OCI-M1 (cell line): ENCODE results near the gene TGFBR3.
"Not testable (repeated sequence)": the region's sequence is repeated elsewhere in the genome, so short reads cannot be mapped to it uniquely, and the experiment has no call there.

Experiments used
- DNase-seq: peaks from one replicate; lab custom pipeline; 2025; lab: John Stamatoyannopoulos, UW

TGFBR3 gene

DNA sequence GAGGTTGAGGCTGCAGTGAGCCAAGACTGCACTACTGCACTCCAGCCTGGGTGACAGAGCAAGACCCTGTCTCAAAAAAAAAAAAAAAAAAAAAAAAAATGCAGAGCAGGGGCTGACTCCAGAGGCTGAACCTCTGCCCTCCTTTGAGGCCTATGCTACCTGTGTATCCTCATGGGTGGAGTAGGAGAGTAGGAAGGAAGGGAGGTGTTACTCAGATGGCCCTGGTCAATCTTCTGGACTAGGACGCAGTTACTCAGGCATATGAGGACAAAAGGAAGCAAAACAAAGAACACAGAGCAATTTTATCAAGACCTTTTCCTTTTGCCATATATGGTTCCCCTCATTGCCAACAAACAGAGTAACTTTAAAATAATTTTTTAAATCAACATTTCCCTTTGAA, 35.2 kb downstream of the TGFBR3 start:
- DNase-seq = no peak

DNA sequence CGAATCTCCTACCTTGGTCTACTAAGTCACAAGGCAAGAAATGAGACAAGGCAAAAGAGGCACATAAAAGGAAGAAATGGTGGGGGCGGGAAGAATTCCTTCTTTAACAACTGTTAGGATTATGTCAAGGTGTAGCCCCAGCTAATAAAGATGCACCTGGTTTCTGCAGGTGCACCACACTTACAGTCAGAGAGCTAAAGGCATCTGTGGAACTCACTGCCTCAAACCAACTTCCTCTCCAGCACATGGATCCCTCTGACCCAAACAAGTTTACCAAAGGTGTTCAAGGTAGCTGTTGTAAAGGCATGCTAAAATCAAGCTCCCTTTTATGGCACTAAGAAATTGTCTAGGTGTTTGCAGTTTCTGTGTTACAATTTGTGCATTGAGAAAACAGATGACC, 38.1 kb downstream of the TGFBR3 start:
- DNase-seq = no peak

GRCh38 chr1:91846639-91847013, 39.3 kb downstream of the TGFBR3 start:
- no peak for DNase-seq

DNA sequence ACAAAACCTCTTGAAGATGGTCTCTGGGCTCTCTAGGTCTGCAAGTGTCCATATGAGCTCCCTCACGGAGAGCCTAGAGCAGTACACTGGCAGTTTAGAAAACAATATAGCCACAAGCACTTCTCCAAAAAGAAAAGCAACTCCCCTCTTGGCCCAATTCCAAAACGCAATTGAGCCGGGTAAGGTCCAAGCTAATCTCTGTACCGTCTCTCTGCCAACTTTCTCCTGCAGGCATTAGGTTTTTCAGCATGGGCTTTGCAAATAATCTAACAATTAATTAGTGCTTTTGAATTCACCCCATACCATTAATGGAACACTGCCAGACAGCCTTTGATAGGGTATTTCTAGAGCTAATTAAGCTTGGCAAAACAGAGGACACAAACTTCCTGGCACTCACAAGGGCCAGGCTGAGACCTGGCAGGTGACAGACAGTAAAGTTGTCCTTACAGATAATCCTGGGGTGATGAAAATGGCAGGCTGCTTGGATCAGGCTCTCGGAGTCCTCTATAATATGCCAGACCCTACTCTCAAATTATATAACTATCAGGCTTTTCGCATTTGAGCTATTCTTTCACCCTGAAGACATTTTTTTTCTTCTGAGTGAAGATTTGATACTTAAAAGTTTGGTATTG, 39.8 kb downstream of the TGFBR3 start:
- peak; percentile 87 for DNase-seq

- DNase-seq = no peak
These were observed 41.0 kb downstream of the TGFBR3 start for GRCh38 chr1:91844862-91845528.

GRCh38 chr1:91843843-91844242, 42.1 kb downstream of the TGFBR3 start:
- no peak for DNase-seq

DNA sequence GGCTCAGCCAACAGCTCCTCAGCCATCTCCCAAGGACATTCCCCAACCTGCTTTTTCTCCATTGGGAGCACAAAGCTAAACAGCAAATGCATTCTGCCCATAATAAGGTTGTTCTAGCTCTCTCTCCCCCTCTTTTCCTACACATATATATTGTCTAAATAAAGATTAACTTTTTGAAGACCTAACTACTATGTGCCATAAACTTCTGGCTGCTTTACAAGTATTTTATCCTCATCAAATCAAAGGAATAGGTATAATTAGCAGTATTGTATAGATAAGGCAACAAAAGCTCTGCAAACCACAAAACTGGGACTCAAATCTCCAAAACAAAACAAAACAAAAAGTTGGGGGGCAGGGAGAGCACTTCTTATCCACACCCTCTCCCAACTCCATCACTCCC, 43.4 kb downstream of the TGFBR3 start:
- DNase-seq = no peak

DNA sequence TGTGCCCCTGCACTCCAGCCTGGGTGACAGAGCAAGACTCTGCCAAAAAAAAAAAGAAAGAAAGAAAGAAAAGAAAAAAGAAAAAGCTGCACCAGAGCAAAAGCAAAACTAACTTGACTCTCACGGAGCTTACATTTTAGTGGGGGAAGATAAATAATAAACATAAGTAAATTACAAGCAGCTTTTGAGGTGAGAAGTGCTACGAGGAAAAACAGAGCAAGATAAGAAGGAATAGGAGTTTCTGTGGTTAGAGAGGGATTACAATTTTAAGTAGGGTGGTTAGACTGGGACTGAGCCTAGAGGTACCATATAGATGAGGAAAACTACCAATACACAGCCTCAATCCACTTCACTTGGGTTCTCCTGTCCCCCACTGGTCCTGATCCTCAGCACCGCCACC, 43.9 kb downstream of the TGFBR3 start:
- no peak for DNase-seq

DNA sequence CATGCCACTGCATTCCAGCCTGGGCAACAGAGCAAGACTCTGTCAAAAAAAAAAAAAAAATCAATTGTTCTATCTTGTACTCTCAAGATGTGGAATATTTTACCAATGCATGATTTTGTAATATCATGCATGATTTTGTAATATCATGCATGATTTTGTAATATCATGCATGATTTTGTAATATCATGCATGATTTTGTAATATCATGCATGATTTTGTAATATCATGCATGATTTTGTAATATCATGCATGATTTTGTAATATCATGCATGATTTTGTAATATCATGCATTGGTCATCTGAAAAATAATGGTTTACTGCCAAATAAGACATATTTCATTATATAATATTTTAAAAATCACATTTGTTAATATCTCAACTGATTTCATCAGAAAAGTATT, 45.7 kb downstream of the TGFBR3 start:
- DNase-seq = not testable (repeated sequence)

- DNase-seq = no peak
These were observed 49.5 kb downstream of the TGFBR3 start for GRCh38 chr1:91836331-91837040.

GRCh38 chr1:91835087-91835521, 50.8 kb downstream of the TGFBR3 start:
- DNase-seq = no peak

DNA sequence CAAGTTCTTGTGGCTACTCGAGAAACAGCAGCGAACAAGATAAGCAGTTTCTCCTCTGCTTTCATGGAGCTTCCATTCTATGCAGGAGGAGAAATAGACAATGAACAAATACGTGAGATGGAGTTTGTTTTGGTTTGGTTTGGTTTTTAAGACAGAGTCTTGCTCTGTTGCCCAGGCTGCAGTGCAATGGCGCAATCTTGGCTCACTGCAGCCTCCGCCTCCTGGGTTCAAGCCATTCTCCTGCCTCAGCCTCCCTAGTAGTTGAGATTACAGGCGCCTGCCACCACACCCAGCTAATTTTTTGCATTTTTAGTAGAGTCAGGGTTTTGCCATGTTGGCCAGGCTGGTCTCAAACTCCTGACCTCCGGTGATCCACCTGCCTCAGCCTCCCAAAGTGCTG, 51.4 kb downstream of the TGFBR3 start:
- DNase-seq = not testable (repeated sequence)

DNA sequence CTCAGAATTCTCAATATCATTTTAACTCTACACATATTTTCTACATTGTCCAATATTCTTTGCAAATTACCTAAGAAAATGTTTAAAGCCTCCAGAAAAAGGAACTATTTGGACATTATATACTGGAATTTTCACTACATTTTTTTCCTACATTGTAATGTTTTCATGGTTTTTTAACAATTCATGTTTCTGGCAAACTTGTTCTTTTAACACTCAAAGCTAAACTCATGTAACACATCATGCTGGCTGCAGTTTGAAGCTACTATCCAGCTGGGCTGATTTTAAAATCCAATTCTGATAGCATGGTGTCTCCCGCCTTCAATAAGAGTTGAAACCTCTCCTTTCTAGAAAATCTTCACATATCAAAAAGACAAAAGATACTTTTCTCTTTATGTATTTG, 52.0 kb downstream of the TGFBR3 start:
- DNase-seq = no peak

- DNase-seq = no peak
These were observed 54.6 kb downstream of the TGFBR3 start for GRCh38 chr1:91831132-91831930.

DNA sequence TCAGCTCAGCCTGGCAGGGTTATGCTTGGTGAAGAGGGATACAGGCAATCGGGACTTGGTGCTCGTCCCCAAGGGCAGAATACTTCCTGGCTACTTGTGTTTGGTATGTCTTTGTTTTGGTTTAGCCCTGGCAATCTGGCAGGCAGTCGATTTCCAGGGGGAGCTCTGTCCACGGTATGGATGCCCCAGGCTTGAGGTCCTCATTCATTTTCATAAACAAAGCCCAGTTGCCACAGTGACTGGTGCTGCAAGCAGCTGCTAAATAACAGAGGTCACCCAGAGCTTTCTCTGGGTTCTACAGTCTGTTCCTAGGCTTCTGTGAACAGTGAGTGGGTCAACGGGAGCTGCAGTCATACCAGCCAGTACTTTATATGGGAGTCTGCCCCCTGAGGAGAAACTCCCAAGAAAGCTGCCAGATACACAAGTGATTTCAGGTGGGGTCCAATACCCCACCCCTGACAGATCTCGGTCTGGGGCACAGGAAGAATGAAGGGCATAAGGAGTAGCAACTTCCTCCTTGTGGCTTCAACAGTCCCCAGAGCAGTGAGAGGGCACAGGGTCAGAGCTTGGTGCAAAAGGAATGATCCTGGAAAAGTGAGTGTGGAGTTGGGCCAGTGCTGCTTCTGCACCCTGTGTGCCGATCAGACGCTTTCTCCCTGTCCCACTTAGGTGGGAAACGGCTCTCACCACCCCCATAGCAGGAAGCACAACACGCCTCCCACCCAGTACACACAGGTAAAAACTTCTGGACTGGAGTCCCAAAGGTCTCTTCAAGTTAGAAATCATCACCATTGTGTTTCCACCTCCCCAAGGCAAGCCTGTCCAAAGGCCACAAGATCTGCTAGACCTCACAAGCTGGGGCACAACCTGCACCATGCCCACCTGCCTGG, 55.5 kb downstream of the TGFBR3 start:
- DNase-seq = no peak

- no peak for DNase-seq
These were observed 56.4 kb downstream of the TGFBR3 start for GRCh38 chr1:91829293-91830153.

- no peak for DNase-seq
These were observed 57.2 kb downstream of the TGFBR3 start for GRCh38 chr1:91828583-91829281.

DNA sequence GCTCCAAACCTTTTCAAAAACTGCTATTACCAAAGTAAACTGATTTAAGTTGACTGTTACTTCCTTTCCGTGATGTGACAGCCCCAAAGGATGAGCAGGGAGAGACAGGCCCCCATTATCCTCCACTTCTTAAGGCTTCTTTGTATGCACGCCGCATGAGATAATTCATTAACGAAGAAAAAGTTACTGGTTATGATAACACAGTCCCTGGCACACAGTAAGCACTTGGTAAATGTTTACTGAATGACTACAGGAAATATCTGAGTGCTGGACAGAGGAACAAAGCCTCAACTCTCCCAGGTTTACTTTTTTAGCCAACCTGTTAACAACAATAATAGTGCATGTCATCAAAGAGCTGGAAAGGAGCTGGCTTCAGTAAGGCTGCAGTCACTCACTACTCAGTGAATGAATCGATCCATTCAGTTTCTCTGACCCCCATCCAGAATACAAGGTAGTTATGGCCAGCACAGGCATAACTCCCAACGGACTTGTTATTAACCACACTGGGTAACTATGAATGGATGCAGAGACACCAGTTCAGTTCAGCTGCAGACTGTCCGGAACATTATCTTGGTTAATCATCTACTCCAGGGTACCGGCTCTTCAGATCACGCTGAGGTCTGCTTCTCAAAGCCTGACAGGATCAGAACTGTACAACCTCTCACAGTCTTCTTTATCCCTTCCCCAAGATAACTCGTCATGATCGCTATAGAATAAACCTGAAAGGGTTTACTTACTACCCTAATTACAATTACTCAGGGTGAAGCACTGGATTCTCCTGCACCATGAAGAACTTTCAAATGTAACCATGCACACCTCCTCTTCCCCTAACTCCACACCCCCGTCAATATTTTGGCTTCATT, 58.3 kb downstream of the TGFBR3 start:
- no peak for DNase-seq

DNA sequence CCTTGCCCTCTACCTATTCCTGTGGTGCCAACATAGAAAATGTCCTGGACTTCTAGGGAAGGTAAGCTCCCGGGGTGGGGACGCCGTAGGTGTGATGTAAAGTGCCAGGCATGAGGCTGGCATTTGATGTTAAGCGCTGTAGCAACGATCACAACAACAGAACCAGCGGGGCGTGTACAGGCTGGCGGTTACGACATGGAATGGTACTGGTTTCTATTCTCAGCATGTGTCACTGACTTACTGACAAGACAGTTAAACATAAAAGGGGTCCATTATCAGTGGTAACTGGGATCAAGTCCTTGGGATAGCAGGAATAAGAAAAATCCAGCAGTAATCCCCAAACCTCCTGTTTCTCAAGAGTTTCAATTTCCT, 58.9 kb downstream of the TGFBR3 start:
- DNase-seq = no peak
